Prostate gland (tissue), 2 donors: Measurements from ENCODE around the gene SIRT2. TPM values are rescaled to one million over a fixed set of nuclear protein-coding genes. Genes with fewer than 3 reads are reported as not detected.
"Not testable (repeated sequence)": the region's sequence is repeated elsewhere in the genome, so short reads cannot be mapped to it uniquely, and the experiment has no call there.

ENCODE experiments used
- DNase-seq: peaks from one replicate; pipeline ENCODE4 v3.0.0-alpha.2; 2019; ENCODE audit warnings: low spot score
- H3K27ac ChIP-seq, 2 donors: fragments of 200-600 bp; sonication (generic); 2 replicates each; pipeline ENCODE4 v1.5.1; 2017 to 2019
- H3K27me3 ChIP-seq: fragments of 200-600 bp; sonication (generic); replicated peaks from 2 replicates; pipeline ENCODE4 v1.5.1; 2019; ENCODE audit not compliant: insufficient read depth
- H3K36me3 ChIP-seq, 2 donors: fragments of 200-600 bp; sonication (generic); 1 replicate in 1 of 2; 2 replicates in 1 of 2; pipeline versions ENCODE4 v1.5.1 to v1.8.1; 2017 to 2019
- H3K4me1 ChIP-seq: fragments of 200-600 bp; sonication (generic); replicated peaks from 2 replicates; pipeline ENCODE4 v1.5.1; 2019
- H3K4me3 ChIP-seq, 2 donors: fragments of 200-600 bp; sonication (generic); 2 replicates each; pipeline ENCODE4 v1.5.1; 2017 to 2019
- H3K9me3 ChIP-seq: fragments of 200-600 bp; sonication (generic); 2 replicates; pipeline ENCODE4 v1.5.1; 2017
- CTCF ChIP-seq, 4 experiments: fragments of 200-600 bp in 2 of 4; fragments of 450-650 bp in 2 of 4; sonication (generic) in 2 of 4; IDR thresholded peaks; 1 replicate in 3 of 4; 2 replicates in 1 of 4; pipeline ENCODE4 v1.5.1; 2016 to 2019; ENCODE audit warnings: antibody characterized with exemption in 4 of 4, mild to moderate bottlenecking in 2 of 4, moderate library complexity in 2 of 4
- POLR2A ChIP-seq: fragments of 450-650 bp; IDR thresholded peaks from one replicate; pipeline ENCODE4 v1.6.1; 2016; ENCODE audit warnings: antibody characterized with exemption, mild to moderate bottlenecking
- POLR2AphosphoS5 ChIP-seq: sonication (generic); formaldehyde crosslinking; IDR thresholded peaks from one replicate; pipeline ENCODE4 v1.6.1; 2017; ENCODE audit warnings: antibody characterized with exemption
- WGBS: methylation state at CpG from one replicate; pipeline ENCODE4 v1.1.5; 2018; 5-methylcytosine and 5-hydroxymethylcytosine counted together
- intact Hi-C: fragments of 100-400 bp; cut with DNase I; formaldehyde crosslinking; loops from one replicate; pipeline ENCODE4 v1.14.2; 2022
- total RNA-seq, 2 donors: library from RNA; depleted of rRNA; stranded (reverse); fragments of >200 nt; gene quantifications; one replicate each; pipeline ENCODE4 v1.1.0, GENCODE V29; 2016

The SIRT2 gene
- total RNA-seq, 2 donors from 2014 or later, result 55.8 to 89.0 TPM

GRCh38 chr19:38942471-38943181 lies 43.2 kb upstream of the SIRT2 start:
- Histone ChIP-seq H3K27me3 (no peaks in the 10 kb centered on the region), H3K36me3 (no peaks in the 10 kb centered on the region), H3K9me3 (no peaks in the 10 kb centered on the region), H3K27ac (no peak overlapping the region), H3K4me3 (no peak overlapping the region), H3K4me1 (no peaks in the 10 kb centered on the region)
- whole genome bisulfite sequencing, result 85% methylated on average over 20 of the region's 20 CpGs
- TF ChIP-seq CTCF (IDR thresholded peaks at IDR 0.05) (no peak), POLR2A (no peak), POLR2AphosphoS5 (no peak)
- no peak for DNase-seq
- intact Hi-C loops, result no loop called here

GRCh38 chr19:38941979-38942378 lies 42.6 kb upstream of the SIRT2 start:
- Histone ChIP-seq H3K36me3 (no peaks in the 10 kb centered on the region), H3K4me1 (no peaks in the 10 kb centered on the region), H3K4me3 (no peak overlapping the region), H3K27ac (no peak overlapping the region), H3K27me3 (no peaks in the 10 kb centered on the region), H3K9me3 (no peaks in the 10 kb centered on the region)
- intact Hi-C loops, result no loop called here
- TF ChIP-seq POLR2AphosphoS5 (no peak), CTCF (IDR thresholded peaks at IDR 0.05) (no peak), POLR2A (no peak)
- DNase-seq, result no peak
- WGBS, result 82% methylated on average over 2 of the region's 2 CpGs

- H3K36me3 ChIP-seq, H3K9me3 ChIP-seq, H3K4me3 ChIP-seq, H3K27ac ChIP-seq, H3K27me3 ChIP-seq, H3K4me1 ChIP-seq, intact Hi-C loops, DNase-seq: not testable (repeated sequence)
- 81% methylated on average over 5 of the region's 5 CpGs for WGBS
Measured at GRCh38 chr19:38941466-38941865, 42.0 kb upstream of the SIRT2 start.

- TF ChIP-seq CTCF (IDR thresholded peaks at IDR 0.05) (no peak), POLR2AphosphoS5 (no peak), POLR2A (no peak)
- Histone ChIP-seq H3K27ac (no peak overlapping the region), H3K4me1 (no peaks in the 10 kb centered on the region), H3K27me3 (no peaks in the 10 kb centered on the region), H3K36me3 (no peaks in the 10 kb centered on the region), H3K4me3 (no peak overlapping the region), H3K9me3 (no peaks in the 10 kb centered on the region)
- DNase-seq, result no peak
- intact Hi-C loops, result loop anchor here (10.0 kb wide), 2 partner anchors 205 to 535 kb away; partner anchors contain the start of gene FAM98C
- 26% methylated on average over 5 of the region's 5 CpGs for WGBS
Measured at GRCh38 chr19:38939957-38940356, 40.5 kb upstream of the SIRT2 start.

GRCh38 chr19:38933544-38933943 lies 34.1 kb upstream of the SIRT2 start:
- no peak overlapping the region for H3K4me3 ChIP-seq
- TF ChIP-seq CTCF (IDR thresholded peaks at IDR 0.05), result no peak
- TF ChIP-seq POLR2A, result no peak
- TF ChIP-seq POLR2AphosphoS5, result no peak
- DNase-seq, result no peak
- H3K36me3 ChIP-seq, result no peaks in the 10 kb centered on the region
- intact Hi-C loops, result loop anchor here (5.0 to 10.0 kb wide), 3 partner anchors 199 to 529 kb away; partner anchors contain the start of genes ACTN4 and FAM98C
- peaks cover 5% of the 10 kb centered on the region for H3K4me1 ChIP-seq
- H3K27ac ChIP-seq, result no peak overlapping the region
- H3K27me3 ChIP-seq, result no peaks in the 10 kb centered on the region
- no peaks in the 10 kb centered on the region for H3K9me3 ChIP-seq
- 86% methylated on average over 4 of the region's 4 CpGs for WGBS
